Hepatocyte (in vitro differentiated cells): ENCODE data around the gene SPOCK3.

Experiments
- EZH2 ChIP-seq: fragments of 200-600 bp; sonication (generic); IDR thresholded peaks from 2 replicates; pipeline ENCODE4 v1.6.1; 2016; ENCODE audit warnings: antibody characterized with exemption, mild to moderate bottlenecking, borderline replicate concordance
- EZH2phosphoT487 ChIP-seq: fragments of 200-600 bp; sonication (generic); IDR thresholded peaks from one replicate; pipeline ENCODE4 v1.6.1; 2018; ENCODE audit warnings: antibody characterized with exemption, mild to moderate bottlenecking, low read depth, moderate library complexity; ENCODE audit not compliant: unreplicated experiment, severe bottlenecking
- TF ChIP-seq, protein P1 (sequence below): fragments of 200-600 bp; sonication (generic); IDR thresholded peaks from 2 replicates; pipeline ENCODE4 v1.5.1; 2016; ENCODE audit warnings: antibody characterized with exemption, mild to moderate bottlenecking; ENCODE audit not compliant: poor library complexity

- TF ChIP-seq, protein P1, sequence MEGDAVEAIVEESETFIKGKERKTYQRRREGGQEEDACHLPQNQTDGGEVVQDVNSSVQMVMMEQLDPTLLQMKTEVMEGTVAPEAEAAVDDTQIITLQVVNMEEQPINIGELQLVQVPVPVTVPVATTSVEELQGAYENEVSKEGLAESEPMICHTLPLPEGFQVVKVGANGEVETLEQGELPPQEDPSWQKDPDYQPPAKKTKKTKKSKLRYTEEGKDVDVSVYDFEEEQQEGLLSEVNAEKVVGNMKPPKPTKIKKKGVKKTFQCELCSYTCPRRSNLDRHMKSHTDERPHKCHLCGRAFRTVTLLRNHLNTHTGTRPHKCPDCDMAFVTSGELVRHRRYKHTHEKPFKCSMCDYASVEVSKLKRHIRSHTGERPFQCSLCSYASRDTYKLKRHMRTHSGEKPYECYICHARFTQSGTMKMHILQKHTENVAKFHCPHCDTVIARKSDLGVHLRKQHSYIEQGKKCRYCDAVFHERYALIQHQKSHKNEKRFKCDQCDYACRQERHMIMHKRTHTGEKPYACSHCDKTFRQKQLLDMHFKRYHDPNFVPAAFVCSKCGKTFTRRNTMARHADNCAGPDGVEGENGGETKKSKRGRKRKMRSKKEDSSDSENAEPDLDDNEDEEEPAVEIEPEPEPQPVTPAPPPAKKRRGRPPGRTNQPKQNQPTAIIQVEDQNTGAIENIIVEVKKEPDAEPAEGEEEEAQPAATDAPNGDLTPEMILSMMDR = no peak
- TF ChIP-seq EZH2 (no peak), EZH2phosphoT487 (no peak)
These were observed 202.6 kb downstream of the SPOCK3 start for GRCh38 chr4:167031534-167032156.
